GM12878 (cell line): Measurements from ENCODE around the gene SP6. TPM values are rescaled to one million over a fixed set of nuclear protein-coding genes. Genes with fewer than 3 reads are reported as not detected.

Source experiments
- ATAC-seq: fragments of 200-7000 bp; cut with Tn5 transposase; 3 replicates; pipeline ENCODE4 v1.9.1; 2020; ENCODE audit warnings: mild to moderate bottlenecking, moderate library complexity
- BruUV-seq: library from RNA; stranded (reverse); fragments of 400-500 nt; replicated peaks from 2 replicates; lab custom pipeline; 2021; lab: Mats Ljungman, UMichigan
- CTCF ChIA-PET: fragments of 300-600 bp; sonication (Branson Sonifier 250); formaldehyde crosslinking; extraction: SDS; loops from one replicate; lab custom pipeline; 2021; ENCODE audit warnings: inconsistent platforms; lab: Yijun Ruan, JAX
- POLR2A ChIA-PET: fragments of 350-600 bp; formaldehyde crosslinking; extraction: SDS; loops from one replicate; lab custom pipeline; 2021; ENCODE audit warnings: inconsistent platforms; lab: Charles Lee
- RAD21 ChIA-PET: fragments of 300-600 bp; sonication (Branson Sonifier 250); formaldehyde crosslinking; loops from one replicate; lab custom pipeline; 2023; ENCODE audit warnings: antibody characterized with exemption; ENCODE audit not compliant: unreplicated experiment; lab: Charles Lee
- SMC1A ChIA-PET: fragments of 300-600 bp; sonication (Branson Sonifier 250); formaldehyde crosslinking; loops from one replicate; lab custom pipeline; 2023; ENCODE audit not compliant: unreplicated experiment, uncharacterized antibody; lab: Charles Lee
- DNase-seq: peaks from one replicate; pipeline ENCODE4 v3.0.0-alpha.2; 2011; ENCODE audit warnings: low read depth, low spot score
- FAIRE-seq: peaks from 3 replicates; lab custom pipeline; 2011; peaks lifted over from hg19 to GRCh38; lab: Jason Lieb, UNC
- H2AFZ ChIP-seq: 2 replicates; pipeline ENCODE4 v1.6.0; 2011; ENCODE audit warnings: low read depth, low read length, control low read depth; ENCODE audit not compliant: control insufficient read depth
- H3K27ac ChIP-seq: 2 replicates; pipeline ENCODE4 v1.5.1; 2011; ENCODE audit warnings: control low read depth; ENCODE audit not compliant: control insufficient read depth, insufficient read depth
- H3K27me3 ChIP-seq, 2 experiments: replicated peaks in 1 of 2; 2 replicates each; pipeline versions ENCODE4 v1.6.0 to v1.6.1; 2011; ENCODE audit warnings: low read length in 1 of 2; ENCODE audit not compliant: control insufficient read depth in 2 of 2, insufficient read depth in 2 of 2
- H3K36me3 ChIP-seq, 2 experiments: 2 replicates each; pipeline ENCODE4 v1.5.1; 2011; ENCODE audit warnings: low read length in 1 of 2; ENCODE audit not compliant: control insufficient read depth in 2 of 2, insufficient read depth in 2 of 2
- H3K4me1 ChIP-seq: 2 replicates; pipeline ENCODE4 v1.6.1; 2011; ENCODE audit warnings: mild to moderate bottlenecking, low read length, moderate library complexity, mixed read lengths; ENCODE audit not compliant: control insufficient read depth, insufficient read depth
- H3K4me2 ChIP-seq: 2 replicates; pipeline ENCODE4 v1.6.0; 2011; ENCODE audit warnings: control low read depth; ENCODE audit not compliant: control insufficient read depth, insufficient read depth
- H3K4me3 ChIP-seq: fragments of 200-600 bp; sonication (generic); 2 replicates; pipeline ENCODE4 v1.5.1; 2016
- H3K79me2 ChIP-seq: 2 replicates; pipeline ENCODE4 v1.6.0; 2011; ENCODE audit warnings: low read length; ENCODE audit not compliant: control insufficient read depth, insufficient read depth
- H3K9ac ChIP-seq: 2 replicates; pipeline ENCODE4 v1.8.0; 2011; ENCODE audit warnings: low read length, control low read depth, mixed read lengths; ENCODE audit not compliant: control insufficient read depth, insufficient read depth
- H3K9me3 ChIP-seq: replicated peaks from 3 replicates; pipeline ENCODE4 v1.5.1; 2011; ENCODE audit warnings: mild to moderate bottlenecking, low read length; ENCODE audit not compliant: control insufficient read depth, insufficient read depth
- H4K20me1 ChIP-seq: 2 replicates; pipeline ENCODE4 v1.6.0; 2011; ENCODE audit not compliant: control insufficient read depth, insufficient read depth
- ASH2L ChIP-seq: fragments of 300-600, 200-600 bp; sonication (generic); IDR thresholded peaks from 2 replicates; pipeline ENCODE4 v1.6.1; 2017; ENCODE audit warnings: low read depth, mild to moderate bottlenecking, borderline replicate concordance
- BCL3 ChIP-seq: IDR thresholded peaks from 2 replicates; pipeline ENCODE4 v1.6.1; 2011; ENCODE audit warnings: borderline replicate concordance, low read depth, mild to moderate bottlenecking, moderate library complexity, low read length; ENCODE audit not compliant: insufficient read depth, poor library complexity, severe bottlenecking
- CEBPZ ChIP-seq: fragments of 150-350 bp; IDR thresholded peaks from 2 replicates; pipeline ENCODE4 v1.6.1; 2016; ENCODE audit warnings: low read depth, low read length
- CHD1 ChIP-seq: IDR thresholded peaks from 2 replicates; pipeline ENCODE4 v1.6.1; 2012; ENCODE audit warnings: low read depth, low read length, improper control_type of control experiment
- E2F4 ChIP-seq: IDR thresholded peaks from 2 replicates; pipeline ENCODE4 v1.6.1; 2012; ENCODE audit warnings: low read depth, low read length, improper control_type of control experiment
- FOXK2 ChIP-seq: fragments of 450-650 bp; IDR thresholded peaks from 2 replicates; pipeline ENCODE4 v1.6.1; 2017; ENCODE audit warnings: mild to moderate bottlenecking, moderate library complexity
- IKZF1 ChIP-seq: fragments of 450-650 bp; conservative IDR thresholded peaks from 2 replicates; pipeline ENCODE4 v1.6.1; 2017; ENCODE audit warnings: antibody characterized with exemption, mild to moderate bottlenecking
- IRF5 ChIP-seq: fragments of 450-650 bp; IDR thresholded peaks from 2 replicates; pipeline ENCODE4 v1.6.1; 2017; ENCODE audit warnings: borderline replicate concordance
- MYC ChIP-seq: IDR thresholded peaks from 2 replicates; pipeline ENCODE4 v1.6.1; 2011; ENCODE audit warnings: mild to moderate bottlenecking, low read length, moderate library complexity, inconsistent platforms; ENCODE audit not compliant: insufficient read depth, insufficient replicate concordance, insufficient read length, severe bottlenecking
- NR2F1 ChIP-seq: fragments of 450-650 bp; conservative IDR thresholded peaks from 2 replicates; pipeline ENCODE4 v1.6.1; 2017; ENCODE audit warnings: mild to moderate bottlenecking
- PML ChIP-seq: IDR thresholded peaks from 2 replicates; pipeline ENCODE4 v1.6.1; 2012; ENCODE audit warnings: low read length, inconsistent platforms
- TCF7 ChIP-seq: IDR thresholded peaks from 2 replicates; pipeline ENCODE4 v1.6.1; 2014; ENCODE audit warnings: antibody characterized with exemption, borderline replicate concordance
- ZNF207 ChIP-seq: fragments of 450-650 bp; IDR thresholded peaks from 2 replicates; pipeline ENCODE4 v1.6.1; 2014; ENCODE audit warnings: antibody characterized with exemption, mild to moderate bottlenecking, borderline replicate concordance
- ZNF24 ChIP-seq: fragments of 450-650 bp; IDR thresholded peaks from 2 replicates; pipeline ENCODE4 v1.6.1; 2017; ENCODE audit warnings: antibody characterized with exemption, mild to moderate bottlenecking
- WGBS: methylation state at CpG from one replicate; pipeline ENCODE4 v1.1.6; 2016; ENCODE audit warnings: low lambda C conversion rate; ENCODE audit not compliant: insufficient replicate concordance, insufficient coverage; ENCODE audit errors: missing lambda C conversion rate; 5-methylcytosine and 5-hydroxymethylcytosine counted together
- in situ Hi-C: fragments of 300-500 bp; cut with MboI; formaldehyde crosslinking; loops from 9 replicates; pipeline ENCODE4 v1.14.3; 2018; ENCODE audit warnings: mixed read lengths
- intact Hi-C: fragments of 100-400 bp; cut with micrococcal nuclease; formaldehyde crosslinking; loops from one replicate; pipeline ENCODE4 v1.14.2; 2022; ENCODE audit not compliant: unreplicated experiment
- polyA plus RNA-seq, 11 experiments: library from polyadenylated mRNA; depleted of rRNA in 4 of 11; unstranded in 6 of 11; stranded (reverse) in 5 of 11; fragments of >200 nt; fragmentation: Nextera tagmentation in 4 of 11; fragmentation: Illumina TruSeq in 1 of 11; extraction: Ambion mirVana in 4 of 11; extraction: Trizol in 1 of 11; gene quantifications; 1 replicate in 1 of 11; 2 replicates in 10 of 11; pipeline versions ENCODE4 v1.2.1 to v1.2.3, GENCODE V29; 2011 to 2016; ENCODE audit warnings: inconsistent platforms in 2 of 11, missing spikeins in 2 of 11, low read depth in 1 of 11
- total RNA-seq, 4 experiments: library from RNA; depleted of rRNA in 3 of 4; stranded (reverse); fragments of >200 nt in 3 of 4; fragmentation: Illumina TruSeq in 1 of 4; extraction: Trizol in 1 of 4; gene quantifications; 2 replicates each; pipeline versions ENCODE4 v1.2.1 to v1.2.3, GENCODE V29; 2013 to 2021

The SP6 gene
- total and polyA plus RNA-seq, 10 of the 15 experiments (the other 5 are each of a cell fraction or from before 2014, with no cell fraction given) = 0.05 to 0.15 (median 0.06) TPM; not detected in 7

GRCh38 chr17:47807421-47807820 is 43.5 kb downstream of the SP6 start (continued):
- TF ChIP-seq BCL3 = no peak
- TF ChIP-seq E2F4 = no peak

- ChIA-PET POLR2A (no interaction called here), SMC1A (no interaction called here)
Observed at GRCh38 chr17:47806913-47807255, 44.1 kb downstream of the SP6 start.

More at GRCh38 chr17:47806913-47807255, 44.1 kb downstream of the SP6 start:
- Histone ChIP-seq H3K27ac (no peak overlapping the region), H3K79me2 (no peaks in the 10 kb centered on the region), H3K9ac (no peak overlapping the region), H3K36me3 (peaks cover 0 to 8% of the 10 kb centered on the region in 2 experiments; a peak in 3 of 4 replicates), H3K27me3 (no peaks in the 10 kb centered on the region), H3K4me1 (no peaks in the 10 kb centered on the region), H3K9me3 (no peaks in the 10 kb centered on the region), H4K20me1 (no peaks in the 10 kb centered on the region), H3K4me3 (no peak overlapping the region), H2AFZ (no peak overlapping the region), H3K4me2 (no peak overlapping the region)
- intact Hi-C loops (no loop called here), in situ Hi-C loops (loop anchor here (10.0 kb wide), 1 partner anchor 112 kb away; the partner anchor contains the start of gene TBKBP1)
- ATAC-seq (no peak), FAIRE-seq (no peak), DNase-seq (no peak)
- 89% methylated on average over 9 of the region's 9 CpGs for WGBS
- BruUV-seq = no TSS peak
- ChIA-PET CTCF (interaction anchor here (1.0 kb wide), 1 partner anchor 9 kb away, joined by 3 read pairs; no protein-coding TSS in a partner anchor), RAD21 (no interaction called here)
- no peak for TF ChIP-seq TCF7
- no peak for TF ChIP-seq FOXK2
- no peak for TF ChIP-seq PML
- TF ChIP-seq ASH2L = no peak
- TF ChIP-seq ZNF24 = no peak
- TF ChIP-seq ZNF207 = no peak
- no peak for TF ChIP-seq CHD1
- no peak for TF ChIP-seq MYC
- TF ChIP-seq IKZF1 = no peak
- TF ChIP-seq IRF5 = no peak
- TF ChIP-seq CEBPZ = no peak
- TF ChIP-seq NR2F1 = no peak
